Peyer's patch (tissue), 4 donors: ENCODE data around the gene RGL3.

Experiments
- POLR2A ChIP-seq, 2 donors: fragments of 450-650 bp; IDR thresholded peaks; one replicate each; pipeline ENCODE4 v1.5.1; 2017; ENCODE audit warnings: antibody characterized with exemption in 2 of 2, mild to moderate bottlenecking in 2 of 2, moderate library complexity in 2 of 2
- TF ChIP-seq, protein P1 (sequence below), 6 experiments: fragments of 450-650 bp in 4 of 6; fragments of 200-600 bp in 2 of 6; sonication (generic) in 1 of 6; IDR thresholded peaks; one replicate each; pipeline ENCODE4 v1.5.1; 2017 to 2019; ENCODE audit warnings: antibody characterized with exemption in 6 of 6, mild to moderate bottlenecking in 3 of 6, moderate library complexity in 1 of 6

DNA sequence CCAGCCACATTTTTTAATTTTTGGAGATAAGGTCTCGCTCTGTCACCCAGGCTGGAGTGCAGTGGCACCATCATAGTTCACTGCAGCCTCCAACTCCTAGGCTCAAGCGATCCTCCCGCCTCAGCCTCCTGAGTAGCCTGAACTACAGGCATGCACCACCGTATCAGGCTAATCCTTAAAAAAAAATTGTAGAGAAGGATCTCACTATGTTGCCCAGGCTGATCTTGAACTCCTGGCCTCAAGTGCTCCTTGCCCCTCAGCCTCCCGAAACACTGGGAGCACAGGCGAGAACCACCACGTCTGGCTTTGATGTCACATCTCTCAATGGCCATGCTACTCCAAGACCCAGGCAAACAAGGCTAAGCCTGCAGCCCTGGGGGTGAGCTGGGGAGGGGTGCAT is 37.5 kb upstream of the RGL3 start:
- TF ChIP-seq, protein P1, sequence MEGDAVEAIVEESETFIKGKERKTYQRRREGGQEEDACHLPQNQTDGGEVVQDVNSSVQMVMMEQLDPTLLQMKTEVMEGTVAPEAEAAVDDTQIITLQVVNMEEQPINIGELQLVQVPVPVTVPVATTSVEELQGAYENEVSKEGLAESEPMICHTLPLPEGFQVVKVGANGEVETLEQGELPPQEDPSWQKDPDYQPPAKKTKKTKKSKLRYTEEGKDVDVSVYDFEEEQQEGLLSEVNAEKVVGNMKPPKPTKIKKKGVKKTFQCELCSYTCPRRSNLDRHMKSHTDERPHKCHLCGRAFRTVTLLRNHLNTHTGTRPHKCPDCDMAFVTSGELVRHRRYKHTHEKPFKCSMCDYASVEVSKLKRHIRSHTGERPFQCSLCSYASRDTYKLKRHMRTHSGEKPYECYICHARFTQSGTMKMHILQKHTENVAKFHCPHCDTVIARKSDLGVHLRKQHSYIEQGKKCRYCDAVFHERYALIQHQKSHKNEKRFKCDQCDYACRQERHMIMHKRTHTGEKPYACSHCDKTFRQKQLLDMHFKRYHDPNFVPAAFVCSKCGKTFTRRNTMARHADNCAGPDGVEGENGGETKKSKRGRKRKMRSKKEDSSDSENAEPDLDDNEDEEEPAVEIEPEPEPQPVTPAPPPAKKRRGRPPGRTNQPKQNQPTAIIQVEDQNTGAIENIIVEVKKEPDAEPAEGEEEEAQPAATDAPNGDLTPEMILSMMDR (IDR thresholded peaks at IDR 0.05): no peak
- TF ChIP-seq POLR2A (IDR thresholded peaks at IDR 0.05): no peak
